Astrocyte (in vitro differentiated cells and primary cell): ENCODE results near the gene IRF1.

Experiments used
- EZH2 ChIP-seq: IDR thresholded peaks from 2 replicates; pipeline ENCODE4 v1.6.1; 2012; ENCODE audit warnings: mild to moderate bottlenecking, low read length, inconsistent platforms; ENCODE audit not compliant: insufficient read depth
- TF ChIP-seq, protein P1 (sequence below): IDR thresholded peaks from 2 replicates; pipeline ENCODE4 v1.5.1; 2011; ENCODE audit warnings: low read depth, mild to moderate bottlenecking, inconsistent platforms, low read length, moderate library complexity; ENCODE audit not compliant: insufficient read depth

GRCh38 chr5:132437604-132438266 lies 52.8 kb downstream of the IRF1 start:
- TF ChIP-seq, protein P1, sequence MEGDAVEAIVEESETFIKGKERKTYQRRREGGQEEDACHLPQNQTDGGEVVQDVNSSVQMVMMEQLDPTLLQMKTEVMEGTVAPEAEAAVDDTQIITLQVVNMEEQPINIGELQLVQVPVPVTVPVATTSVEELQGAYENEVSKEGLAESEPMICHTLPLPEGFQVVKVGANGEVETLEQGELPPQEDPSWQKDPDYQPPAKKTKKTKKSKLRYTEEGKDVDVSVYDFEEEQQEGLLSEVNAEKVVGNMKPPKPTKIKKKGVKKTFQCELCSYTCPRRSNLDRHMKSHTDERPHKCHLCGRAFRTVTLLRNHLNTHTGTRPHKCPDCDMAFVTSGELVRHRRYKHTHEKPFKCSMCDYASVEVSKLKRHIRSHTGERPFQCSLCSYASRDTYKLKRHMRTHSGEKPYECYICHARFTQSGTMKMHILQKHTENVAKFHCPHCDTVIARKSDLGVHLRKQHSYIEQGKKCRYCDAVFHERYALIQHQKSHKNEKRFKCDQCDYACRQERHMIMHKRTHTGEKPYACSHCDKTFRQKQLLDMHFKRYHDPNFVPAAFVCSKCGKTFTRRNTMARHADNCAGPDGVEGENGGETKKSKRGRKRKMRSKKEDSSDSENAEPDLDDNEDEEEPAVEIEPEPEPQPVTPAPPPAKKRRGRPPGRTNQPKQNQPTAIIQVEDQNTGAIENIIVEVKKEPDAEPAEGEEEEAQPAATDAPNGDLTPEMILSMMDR, result no peak
- no peak for TF ChIP-seq EZH2
